WTC11 (cell line): ENCODE data around the gene VWA7. TPM values are rescaled to one million over a fixed set of nuclear protein-coding genes. Genes with fewer than 3 reads are reported as not detected.

Experiments
- ATAC-seq: fragments of 200-7000 bp; cut with Tn5 transposase; 2 replicates; pipeline ENCODE4 v1.10.0; 2021; ENCODE audit warnings: mild to moderate bottlenecking, moderate library complexity
- CTCF ChIA-PET: fragments of 300-600 bp; sonication (Branson Sonifier 250); formaldehyde crosslinking; loops from one replicate; lab custom pipeline; 2021; ENCODE audit warnings: antibody characterized with exemption; lab: Charles Lee
- POLR2A ChIA-PET: fragments of 350-600 bp; sonication (Branson Sonifier 250); formaldehyde crosslinking; loops from one replicate; lab custom pipeline; 2021; ENCODE audit warnings: antibody characterized with exemption; lab: Charles Lee
- DNase-seq: peaks from one replicate; pipeline ENCODE4 v3.0.0; 2021; ENCODE audit warnings: low spot score
- H3K27ac Mint-ChIP-seq: 2 replicates; pipeline ENCODE4 v1.8.0; 2021; ENCODE audit warnings: mixed read lengths
- H3K27me3 Mint-ChIP-seq: 2 replicates; pipeline ENCODE4 v1.8.0; 2021; ENCODE audit warnings: low read depth, mild to moderate bottlenecking, moderate library complexity, mixed read lengths
- H3K36me3 Mint-ChIP-seq: 2 replicates; pipeline ENCODE4 v1.8.0; 2021; ENCODE audit warnings: mixed read lengths
- H3K4me1 Mint-ChIP-seq: 2 replicates; pipeline ENCODE4 v1.8.0; 2022; ENCODE audit warnings: mixed read lengths
- H3K4me3 Mint-ChIP-seq: 2 replicates; pipeline ENCODE4 v1.8.0; 2021; ENCODE audit warnings: mild to moderate bottlenecking, moderate library complexity, mixed read lengths
- H3K9me3 Mint-ChIP-seq: 2 replicates; pipeline ENCODE4 v1.8.0; 2021; ENCODE audit warnings: mixed read lengths
- ATF1 ChIP-seq: sonication (generic); formaldehyde crosslinking; IDR thresholded peaks from 2 replicates; pipeline ENCODE4 v1.8.1; 2023; ENCODE audit warnings: mild to moderate bottlenecking, moderate library complexity, missing genetic modification reagents
- CREB1 ChIP-seq: sonication (generic); formaldehyde crosslinking; IDR thresholded peaks from 2 replicates; pipeline ENCODE4 v1.8.0; 2023; ENCODE audit warnings: mild to moderate bottlenecking, missing genetic modification reagents
- ESRRA ChIP-seq: sonication (generic); formaldehyde crosslinking; IDR thresholded peaks from 2 replicates; pipeline ENCODE4 v1.8.1; 2022; ENCODE audit warnings: mild to moderate bottlenecking, missing genetic modification reagents, borderline replicate concordance
- FOXP1 ChIP-seq: sonication (generic); formaldehyde crosslinking; IDR thresholded peaks from 2 replicates; pipeline ENCODE4 v1.8.0; 2022; ENCODE audit warnings: missing genetic modification reagents, mild to moderate bottlenecking, moderate library complexity, borderline replicate concordance
- GTF2I ChIP-seq: fragments of 250-450 bp; sonication (Bioruptor Pico); conservative IDR thresholded peaks from 2 replicates; pipeline ENCODE4 v1.4.0; 2021; ENCODE audit warnings: mild to moderate bottlenecking
- HMGA2 ChIP-seq: fragments of 250-450 bp; sonication (Bioruptor Pico); IDR thresholded peaks from 2 replicates; pipeline ENCODE4 v1.4.0; 2021; ENCODE audit warnings: mild to moderate bottlenecking, moderate library complexity
- NR2C2 ChIP-seq: sonication (generic); formaldehyde crosslinking; IDR thresholded peaks from 2 replicates; pipeline ENCODE4 v1.8.0; 2022; ENCODE audit warnings: mild to moderate bottlenecking, missing genetic modification reagents
- PRRX2 ChIP-seq: fragments of 250-450 bp; sonication (Bioruptor Pico); IDR thresholded peaks from 2 replicates; pipeline ENCODE4 v1.8.0; 2021; ENCODE audit warnings: mild to moderate bottlenecking
- TCF7 ChIP-seq: sonication (generic); formaldehyde crosslinking; IDR thresholded peaks from 2 replicates; pipeline ENCODE4 v1.8.0; 2022; ENCODE audit warnings: mild to moderate bottlenecking, low read depth, missing genetic modification reagents, moderate library complexity
- total RNA-seq: library from RNA; stranded (reverse); gene quantifications from 3 replicates; pipeline ENCODE4 v1.2.3, GENCODE V29; 2021
- TF ChIP-seq, protein P1 (sequence below): fragments of 200-600 bp; IDR thresholded peaks from 2 replicates; pipeline ENCODE4 v1.8.0; 2022; ENCODE audit warnings: antibody characterized with exemption
- TF ChIP-seq, protein P2 (sequence below): fragments of 250-450 bp; sonication (Bioruptor Pico); IDR thresholded peaks from 2 replicates; pipeline ENCODE4 v1.9.0; 2021; ENCODE audit warnings: mild to moderate bottlenecking
- TF ChIP-seq, protein P3 (sequence below): sonication (generic); formaldehyde crosslinking; conservative IDR thresholded peaks from 2 replicates; pipeline ENCODE4 v1.8.1; 2022; ENCODE audit warnings: mild to moderate bottlenecking, missing genetic modification reagents

Gene VWA7
- total RNA-seq, 1 experiment from 2014 or later, result 1.8 TPM

DNA sequence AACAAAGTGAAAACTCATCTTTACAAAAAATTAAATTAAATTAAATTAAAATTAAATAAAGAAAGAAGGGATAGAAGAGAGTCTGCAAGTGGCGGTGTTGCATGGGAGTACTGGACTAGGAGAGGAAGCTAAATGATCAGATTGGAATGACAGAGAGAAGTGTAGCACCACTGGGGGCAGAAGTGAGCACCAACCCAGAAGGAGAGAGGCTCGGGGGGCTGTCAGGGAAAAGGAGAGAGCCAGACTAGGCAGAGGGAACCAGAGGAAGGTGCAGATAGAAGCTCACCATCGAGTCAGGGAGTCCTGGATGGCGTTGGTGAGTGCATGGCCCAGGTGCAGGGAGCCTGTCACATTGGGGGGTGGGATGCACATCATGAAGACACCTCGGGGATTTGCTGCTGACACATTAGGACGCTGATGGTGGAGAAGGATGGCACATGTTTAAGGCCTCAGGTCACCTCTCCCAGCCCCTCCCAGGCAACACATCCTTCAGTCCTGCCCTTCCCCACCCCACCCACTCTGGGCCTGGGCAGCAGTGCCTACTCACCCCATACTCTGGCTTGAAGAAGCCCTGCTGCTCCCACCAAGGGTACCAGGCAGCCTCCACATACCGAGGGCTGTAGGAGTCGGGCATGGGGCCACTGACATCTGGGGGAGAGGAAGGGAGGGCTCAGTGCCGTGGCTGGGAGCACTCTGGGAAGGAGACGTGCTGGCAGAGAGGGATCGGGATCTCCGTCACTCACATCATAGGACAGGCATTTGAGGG lies 14.4 kb upstream of the VWA7 start:
- H3K4me3 Mint-ChIP-seq, result no peak overlapping the region
- H3K9me3 Mint-ChIP-seq, result no peaks in the 10 kb centered on the region
- H3K27me3 Mint-ChIP-seq, result no peaks in the 10 kb centered on the region
- DNase-seq (peak; percentile 83), ATAC-seq (peak; percentile 64)
- peak overlapping the region; percentile 81; the same call in 1 of the 2 replicates for H3K27ac Mint-ChIP-seq
- H3K36me3 Mint-ChIP-seq, result peaks cover 29% of the 10 kb centered on the region
- TF ChIP-seq NR2C2, result no peak
- TF ChIP-seq, protein P1, sequence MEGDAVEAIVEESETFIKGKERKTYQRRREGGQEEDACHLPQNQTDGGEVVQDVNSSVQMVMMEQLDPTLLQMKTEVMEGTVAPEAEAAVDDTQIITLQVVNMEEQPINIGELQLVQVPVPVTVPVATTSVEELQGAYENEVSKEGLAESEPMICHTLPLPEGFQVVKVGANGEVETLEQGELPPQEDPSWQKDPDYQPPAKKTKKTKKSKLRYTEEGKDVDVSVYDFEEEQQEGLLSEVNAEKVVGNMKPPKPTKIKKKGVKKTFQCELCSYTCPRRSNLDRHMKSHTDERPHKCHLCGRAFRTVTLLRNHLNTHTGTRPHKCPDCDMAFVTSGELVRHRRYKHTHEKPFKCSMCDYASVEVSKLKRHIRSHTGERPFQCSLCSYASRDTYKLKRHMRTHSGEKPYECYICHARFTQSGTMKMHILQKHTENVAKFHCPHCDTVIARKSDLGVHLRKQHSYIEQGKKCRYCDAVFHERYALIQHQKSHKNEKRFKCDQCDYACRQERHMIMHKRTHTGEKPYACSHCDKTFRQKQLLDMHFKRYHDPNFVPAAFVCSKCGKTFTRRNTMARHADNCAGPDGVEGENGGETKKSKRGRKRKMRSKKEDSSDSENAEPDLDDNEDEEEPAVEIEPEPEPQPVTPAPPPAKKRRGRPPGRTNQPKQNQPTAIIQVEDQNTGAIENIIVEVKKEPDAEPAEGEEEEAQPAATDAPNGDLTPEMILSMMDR, result peak; percentile 44; the same call in 1 of the 2 replicates
- TF ChIP-seq HMGA2 (CRISPR knock-in tag), result 0 out of 2 replicates have a peak, but pooled peaks have one; percentile 4
- TF ChIP-seq FOXP1 (CRISPR knock-in tag), result 0 out of 2 replicates have a peak, but pooled peaks have one; percentile 30
- TF ChIP-seq, protein P2, sequence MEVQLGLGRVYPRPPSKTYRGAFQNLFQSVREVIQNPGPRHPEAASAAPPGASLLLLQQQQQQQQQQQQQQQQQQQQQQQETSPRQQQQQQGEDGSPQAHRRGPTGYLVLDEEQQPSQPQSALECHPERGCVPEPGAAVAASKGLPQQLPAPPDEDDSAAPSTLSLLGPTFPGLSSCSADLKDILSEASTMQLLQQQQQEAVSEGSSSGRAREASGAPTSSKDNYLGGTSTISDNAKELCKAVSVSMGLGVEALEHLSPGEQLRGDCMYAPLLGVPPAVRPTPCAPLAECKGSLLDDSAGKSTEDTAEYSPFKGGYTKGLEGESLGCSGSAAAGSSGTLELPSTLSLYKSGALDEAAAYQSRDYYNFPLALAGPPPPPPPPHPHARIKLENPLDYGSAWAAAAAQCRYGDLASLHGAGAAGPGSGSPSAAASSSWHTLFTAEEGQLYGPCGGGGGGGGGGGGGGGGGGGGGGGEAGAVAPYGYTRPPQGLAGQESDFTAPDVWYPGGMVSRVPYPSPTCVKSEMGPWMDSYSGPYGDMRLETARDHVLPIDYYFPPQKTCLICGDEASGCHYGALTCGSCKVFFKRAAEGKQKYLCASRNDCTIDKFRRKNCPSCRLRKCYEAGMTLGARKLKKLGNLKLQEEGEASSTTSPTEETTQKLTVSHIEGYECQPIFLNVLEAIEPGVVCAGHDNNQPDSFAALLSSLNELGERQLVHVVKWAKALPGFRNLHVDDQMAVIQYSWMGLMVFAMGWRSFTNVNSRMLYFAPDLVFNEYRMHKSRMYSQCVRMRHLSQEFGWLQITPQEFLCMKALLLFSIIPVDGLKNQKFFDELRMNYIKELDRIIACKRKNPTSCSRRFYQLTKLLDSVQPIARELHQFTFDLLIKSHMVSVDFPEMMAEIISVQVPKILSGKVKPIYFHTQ (CRISPR knock-in tag), result no peak
- POLR2A ChIA-PET, result interaction anchor here (0.8 to 1.2 kb wide), 4 partner anchors 17 to 36 kb away, joined by 3 to 5 read pairs (median 4); partner anchors contain the start of genes HSPA1A, HSPA1B and HSPA1L
- H3K4me1 Mint-ChIP-seq, result peaks cover 9% of the 10 kb centered on the region
- CTCF ChIA-PET, result interaction anchor here (0.5 to 2.0 kb wide), 47 partner anchors 8 to 349 kb away, joined by 3 to 23 read pairs (median 5); partner anchors contain the start of genes ABHD16A, ATP6V1G2, C6orf47 and CFB

DNA sequence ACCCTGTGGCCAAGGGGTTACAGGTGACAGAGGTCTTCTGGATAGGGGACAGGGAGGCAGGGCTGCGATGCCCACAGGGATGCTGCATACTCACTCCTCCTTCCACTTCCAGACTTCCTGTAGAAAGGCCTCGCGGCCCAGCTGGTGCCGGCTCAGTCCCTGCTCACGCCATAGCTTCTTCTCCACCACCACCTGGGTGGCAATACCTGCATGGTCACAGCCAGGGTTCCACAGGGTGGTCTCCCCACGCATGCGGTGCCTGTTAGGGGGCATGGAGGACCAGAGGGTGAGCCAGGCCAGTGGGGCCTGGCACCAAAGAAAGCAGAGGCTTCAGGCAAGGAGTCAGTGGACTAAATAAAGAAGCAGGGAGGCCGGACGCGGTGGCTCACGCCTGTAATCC lies 8.3 kb upstream of the VWA7 start:
- ATAC-seq (no peak), DNase-seq (no peak)
- H3K27me3 Mint-ChIP-seq, result no peaks in the 10 kb centered on the region
- ChIA-PET CTCF (interaction anchor here (0.5 to 2.6 kb wide), 5 partner anchors 11 to 104 kb away, joined by 3 to 11 read pairs (median 3); partner anchors contain the start of gene LY6G5C), POLR2A (no interaction called here)
- TF ChIP-seq PRRX2 (CRISPR knock-in tag) (no peak), TCF7 (CRISPR knock-in tag) (no peak), ESRRA (no peak), GTF2I (CRISPR knock-in tag) (no peak), ATF1 (CRISPR knock-in tag) (no peak), CREB1 (CRISPR knock-in tag) (no peak)
- TF ChIP-seq, protein P1, result no peak
- TF ChIP-seq, protein P3, sequence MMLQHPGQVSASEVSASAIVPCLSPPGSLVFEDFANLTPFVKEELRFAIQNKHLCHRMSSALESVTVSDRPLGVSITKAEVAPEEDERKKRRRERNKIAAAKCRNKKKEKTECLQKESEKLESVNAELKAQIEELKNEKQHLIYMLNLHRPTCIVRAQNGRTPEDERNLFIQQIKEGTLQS (CRISPR knock-in tag), result no peak
- no peak overlapping the region for H3K27ac Mint-ChIP-seq
- H3K4me1 Mint-ChIP-seq, result no peaks in the 10 kb centered on the region
- H3K36me3 Mint-ChIP-seq, result peaks cover 39% of the 10 kb centered on the region
- no peaks in the 10 kb centered on the region for H3K9me3 Mint-ChIP-seq
- H3K4me3 Mint-ChIP-seq, result no peak overlapping the region
